22Rv1 (cell line): ENCODE measurements around the gene PDK4.

Source experiments
- H3K27ac ChIP-seq: fragments of 450-650 bp; 2 replicates; pipeline ENCODE4 v1.5.1; 2017
- ZFX ChIP-seq: fragments of 450-650 bp; IDR thresholded peaks from 2 replicates; pipeline ENCODE4 v1.6.1; 2017; ENCODE audit warnings: antibody characterized with exemption, borderline replicate concordance
- TF ChIP-seq, protein P1 (sequence below): fragments of 450-650 bp; IDR thresholded peaks from 2 replicates; pipeline ENCODE4 v1.5.1; 2017; ENCODE audit warnings: mild to moderate bottlenecking

PDK4 gene

DNA sequence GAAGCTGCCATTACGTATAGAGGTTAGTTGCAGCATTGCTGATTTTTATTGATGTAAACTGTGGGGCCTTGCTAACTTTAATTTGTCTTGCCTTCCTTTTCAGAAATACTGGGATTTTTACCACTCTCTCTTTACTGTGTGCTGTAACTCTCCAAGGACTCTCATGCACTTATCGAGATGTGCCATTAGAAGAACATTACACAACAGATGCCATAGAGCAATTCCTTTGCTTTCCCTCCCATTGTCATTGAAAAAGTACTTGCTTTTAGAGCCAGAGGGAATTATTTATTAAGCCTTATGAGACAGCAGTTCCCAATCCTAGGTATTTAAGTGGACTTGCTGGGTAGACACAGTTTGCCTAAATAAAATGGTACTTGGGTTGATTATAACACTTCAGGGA is 58.8 kb downstream of the PDK4 start:
- TF ChIP-seq, protein P1, sequence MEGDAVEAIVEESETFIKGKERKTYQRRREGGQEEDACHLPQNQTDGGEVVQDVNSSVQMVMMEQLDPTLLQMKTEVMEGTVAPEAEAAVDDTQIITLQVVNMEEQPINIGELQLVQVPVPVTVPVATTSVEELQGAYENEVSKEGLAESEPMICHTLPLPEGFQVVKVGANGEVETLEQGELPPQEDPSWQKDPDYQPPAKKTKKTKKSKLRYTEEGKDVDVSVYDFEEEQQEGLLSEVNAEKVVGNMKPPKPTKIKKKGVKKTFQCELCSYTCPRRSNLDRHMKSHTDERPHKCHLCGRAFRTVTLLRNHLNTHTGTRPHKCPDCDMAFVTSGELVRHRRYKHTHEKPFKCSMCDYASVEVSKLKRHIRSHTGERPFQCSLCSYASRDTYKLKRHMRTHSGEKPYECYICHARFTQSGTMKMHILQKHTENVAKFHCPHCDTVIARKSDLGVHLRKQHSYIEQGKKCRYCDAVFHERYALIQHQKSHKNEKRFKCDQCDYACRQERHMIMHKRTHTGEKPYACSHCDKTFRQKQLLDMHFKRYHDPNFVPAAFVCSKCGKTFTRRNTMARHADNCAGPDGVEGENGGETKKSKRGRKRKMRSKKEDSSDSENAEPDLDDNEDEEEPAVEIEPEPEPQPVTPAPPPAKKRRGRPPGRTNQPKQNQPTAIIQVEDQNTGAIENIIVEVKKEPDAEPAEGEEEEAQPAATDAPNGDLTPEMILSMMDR = no peak
- TF ChIP-seq ZFX = no peak
- no peak overlapping the region for H3K27ac ChIP-seq

DNA sequence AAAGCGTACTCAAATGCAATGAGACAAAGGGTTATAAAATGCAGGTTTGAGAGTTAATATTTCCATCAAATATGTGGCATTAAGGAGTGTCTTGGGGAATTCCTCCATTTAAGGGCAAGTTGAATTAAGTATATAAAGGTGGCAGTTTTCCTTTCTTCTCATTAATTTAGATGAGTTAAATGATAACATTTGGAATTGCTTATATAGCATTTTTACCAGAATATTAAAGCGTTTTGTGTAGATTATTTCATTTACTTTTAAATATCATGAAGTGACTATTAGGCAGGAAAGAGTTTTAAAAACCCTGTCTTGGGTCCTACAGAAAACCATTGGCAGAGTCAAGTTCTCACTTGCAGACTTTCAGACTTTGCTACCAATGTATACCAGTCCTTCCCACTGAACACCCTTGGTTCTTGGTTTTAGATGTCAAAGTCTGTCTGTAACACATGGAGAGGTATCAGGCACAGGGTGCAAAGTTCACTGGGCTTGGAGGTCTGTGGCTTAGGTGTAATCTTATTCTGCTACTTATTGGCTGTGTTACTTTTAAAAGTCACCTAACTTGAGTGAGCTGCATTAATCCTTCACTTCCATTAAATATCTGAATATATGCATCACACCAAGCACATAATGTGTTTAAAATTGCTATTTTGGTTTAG is 59.5 kb downstream of the PDK4 start:
- H3K27ac ChIP-seq = no peak overlapping the region

DNA sequence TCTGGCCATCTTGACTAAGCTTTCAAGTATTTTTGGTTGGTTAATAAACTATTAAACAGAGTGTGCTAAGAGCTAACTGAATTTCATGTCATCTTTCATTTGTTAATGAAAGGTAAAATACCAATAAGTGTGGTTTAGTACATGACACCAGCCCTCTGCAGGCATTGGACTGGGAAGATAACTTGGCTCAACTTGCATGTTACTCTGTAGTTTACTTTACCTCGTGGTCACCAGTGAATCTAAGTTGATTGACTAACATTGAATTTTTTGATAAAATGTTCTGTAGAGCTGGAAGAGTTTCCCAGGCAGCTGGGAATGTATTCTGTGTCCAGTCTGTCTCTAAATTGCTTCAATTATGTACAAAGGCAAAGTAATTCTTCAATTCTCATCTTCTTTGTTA is 60.7 kb downstream of the PDK4 start:
- TF ChIP-seq, protein P1 = no peak
- no peak for TF ChIP-seq ZFX
- no peak overlapping the region for H3K27ac ChIP-seq

More for the DNA sequence above, 59.5 kb downstream of the PDK4 start:
- TF ChIP-seq, protein P1 = no peak
- TF ChIP-seq ZFX = no peak

DNA sequence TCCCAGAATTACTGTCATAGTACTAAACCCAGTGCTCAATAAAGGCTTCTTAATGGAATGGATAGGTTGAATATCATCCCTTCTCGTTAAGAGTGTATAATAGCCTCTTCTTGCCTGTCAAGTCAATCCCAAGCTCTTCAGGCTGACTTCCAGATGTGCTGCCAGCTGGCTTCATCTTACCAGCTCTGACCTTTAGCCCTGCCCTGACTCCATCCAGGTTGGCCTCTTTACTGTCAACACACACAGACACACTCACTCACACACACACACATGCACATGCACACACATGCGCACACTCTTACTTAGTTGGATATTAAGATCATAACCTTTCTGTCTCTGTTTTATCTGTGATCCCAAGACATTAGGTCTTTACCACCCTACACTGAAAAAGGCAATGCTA is 61.5 kb downstream of the PDK4 start:
- TF ChIP-seq, protein P1 = no peak
- TF ChIP-seq ZFX = no peak
- no peak overlapping the region for H3K27ac ChIP-seq
